Measurements from ENCODE around the gene RPL10.

GRCh38 chrX:154413142-154413541 lies 15.0 kb downstream of the RPL10 start:
- no peak for TF ChIP-seq CTCF (IDR thresholded peaks at IDR 0.05 in 4 of 5, conservative IDR thresholded peaks at IDR 0.05 in 1 of 5)
- no peak for TF ChIP-seq POLR2A (IDR thresholded peaks at IDR 0.05)
